Stimulated activated CD8-positive, alpha-beta memory T cell treated with anti-CD3 and anti-CD28 coated beads, Interleukin-15, amount 100 ng/mL, for 48 hours (primary cell): ENCODE measurements around the gene WDR62.
"Not testable (repeated sequence)": the region's sequence is repeated elsewhere in the genome, so short reads cannot be mapped to it uniquely, and the experiment has no call there.

Source experiments
- DNase-seq, 2 donors: peaks; one replicate each; pipeline ENCODE4 v3.0.0-alpha.2; 2020; ENCODE audit warnings: low read depth in 2 of 2

The WDR62 gene

GRCh38 chr19:36032251-36033104 lies 22.2 kb upstream of the WDR62 start, which contains the start of gene CLIP3:
TSS of gene CLIP3 (minus strand) at chr19:36032873. CDS start at chr19:36032357, 516 bp downstream.
- DNase-seq = peak; percentile 31 to 40

GRCh38 chr19:36040495-36040894 lies 14.2 kb upstream of the WDR62 start:
- DNase-seq = no peak

GRCh38 chr19:36041092-36041491 lies 13.6 kb upstream of the WDR62 start:
- DNase-seq = not testable (repeated sequence)

DNA sequence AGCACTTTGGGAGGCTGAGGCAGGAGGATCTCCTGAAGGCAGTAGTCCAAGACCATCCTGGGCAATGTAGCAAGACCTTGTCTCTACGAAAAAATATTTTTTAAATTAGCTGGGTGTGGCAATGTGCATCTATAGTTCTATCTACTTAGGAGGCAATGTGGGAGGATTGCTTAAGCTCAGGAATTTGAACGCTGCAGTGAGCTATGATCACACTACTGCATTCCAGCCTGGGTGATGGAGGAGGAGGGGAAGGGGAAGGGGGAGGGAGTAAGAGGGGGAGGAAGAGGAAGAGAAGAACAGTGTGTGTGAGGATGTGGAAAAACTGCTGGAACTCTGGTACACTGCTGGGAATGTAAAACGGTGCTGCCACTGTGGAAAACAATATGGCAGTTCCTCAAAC lies 12.9 kb upstream of the WDR62 start:
- no peak for DNase-seq

DNA sequence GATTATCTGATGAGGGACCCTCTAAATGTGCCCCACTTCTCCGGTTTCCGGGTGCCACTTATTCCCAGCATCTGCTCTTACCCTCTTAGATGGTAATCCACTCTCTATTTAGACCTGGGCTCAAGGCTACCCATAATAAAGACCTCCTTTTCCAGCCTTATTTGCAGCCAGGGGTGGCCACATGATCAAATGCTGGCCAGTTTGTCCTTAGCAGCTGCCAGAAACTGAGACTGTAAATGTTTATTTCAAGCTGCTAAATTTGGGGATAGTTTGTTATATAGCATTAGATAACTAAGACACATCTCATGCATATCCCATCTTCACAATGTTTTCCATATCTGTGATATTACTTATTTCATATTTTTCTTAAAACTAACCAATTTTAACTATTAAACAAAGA lies 10.7 kb upstream of the WDR62 start:
- DNase-seq = no peak

- DNase-seq = no peak
Observed at GRCh38 chr19:36046443-36047050, 8.2 kb upstream of the WDR62 start.

DNA sequence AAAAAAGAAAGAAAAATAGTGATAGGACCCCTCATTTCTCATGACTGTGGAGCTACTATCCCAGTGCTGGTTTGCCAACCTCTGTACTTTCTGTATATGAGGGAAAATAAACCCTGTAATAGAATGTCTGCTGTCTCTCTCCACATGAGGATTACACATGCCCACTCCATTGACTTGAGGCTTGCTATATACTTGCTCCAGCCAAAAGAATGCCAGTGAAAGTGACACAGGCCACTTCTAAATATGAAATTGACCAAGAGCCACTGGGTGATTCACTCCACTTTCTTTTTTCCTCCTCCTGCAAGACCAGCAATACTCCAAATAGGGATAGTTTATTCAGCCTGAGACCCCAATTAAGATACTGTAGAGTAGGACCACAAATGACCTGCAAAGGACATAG lies 6.9 kb upstream of the WDR62 start:
- no peak for DNase-seq

DNA sequence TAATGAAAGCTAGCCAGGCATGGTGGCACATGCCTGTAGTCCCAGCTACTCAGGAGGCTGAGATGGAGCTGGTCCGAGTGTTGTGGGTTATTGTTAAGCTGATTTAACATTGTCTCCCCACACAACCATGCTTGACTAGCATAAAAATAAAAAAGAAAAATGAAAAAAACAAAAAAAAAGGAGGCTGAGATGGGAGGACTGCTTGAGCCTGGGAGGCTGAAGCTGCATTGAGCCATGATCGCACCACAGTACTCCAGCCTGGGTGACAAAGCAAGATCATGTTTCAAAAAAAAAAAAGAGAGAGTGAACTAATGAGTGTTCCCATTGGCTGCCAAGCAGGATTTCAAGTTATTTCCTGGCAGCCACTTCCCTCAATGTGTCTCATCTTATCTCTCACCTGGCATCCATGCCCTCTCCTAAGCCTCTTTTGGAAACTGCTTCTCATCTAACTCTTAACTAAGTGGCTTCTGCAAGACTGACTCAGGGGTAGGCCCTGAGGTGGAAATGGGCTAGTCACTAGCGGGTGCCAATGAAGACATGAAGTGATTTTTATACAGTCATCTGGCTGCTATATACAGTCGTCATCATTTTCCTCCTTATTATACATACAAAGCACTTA lies 5.5 kb upstream of the WDR62 start:
- no peak for DNase-seq

GRCh38 chr19:36051236-36051635 lies 3.5 kb upstream of the WDR62 start:
- no peak for DNase-seq

DNA sequence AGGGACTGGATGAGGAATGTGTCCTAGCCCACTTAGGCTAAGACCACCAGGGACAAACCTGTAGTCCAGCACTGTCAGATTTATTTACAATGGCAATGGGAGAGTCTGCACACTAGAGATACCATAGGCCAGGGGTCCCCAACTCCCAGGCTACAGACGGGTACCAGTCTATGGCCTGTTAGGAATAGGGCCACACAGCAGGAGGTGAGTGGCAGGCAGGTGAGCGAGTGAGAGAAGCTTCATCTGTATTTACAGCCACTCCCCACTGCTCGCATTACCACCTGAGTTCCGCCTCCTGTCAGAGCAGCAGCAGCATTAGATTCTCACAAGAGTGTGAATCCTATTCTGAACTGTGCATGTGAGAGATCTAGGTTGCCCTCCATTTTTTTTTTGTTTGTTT lies 3.1 kb upstream of the WDR62 start:
- DNase-seq = no peak

DNA sequence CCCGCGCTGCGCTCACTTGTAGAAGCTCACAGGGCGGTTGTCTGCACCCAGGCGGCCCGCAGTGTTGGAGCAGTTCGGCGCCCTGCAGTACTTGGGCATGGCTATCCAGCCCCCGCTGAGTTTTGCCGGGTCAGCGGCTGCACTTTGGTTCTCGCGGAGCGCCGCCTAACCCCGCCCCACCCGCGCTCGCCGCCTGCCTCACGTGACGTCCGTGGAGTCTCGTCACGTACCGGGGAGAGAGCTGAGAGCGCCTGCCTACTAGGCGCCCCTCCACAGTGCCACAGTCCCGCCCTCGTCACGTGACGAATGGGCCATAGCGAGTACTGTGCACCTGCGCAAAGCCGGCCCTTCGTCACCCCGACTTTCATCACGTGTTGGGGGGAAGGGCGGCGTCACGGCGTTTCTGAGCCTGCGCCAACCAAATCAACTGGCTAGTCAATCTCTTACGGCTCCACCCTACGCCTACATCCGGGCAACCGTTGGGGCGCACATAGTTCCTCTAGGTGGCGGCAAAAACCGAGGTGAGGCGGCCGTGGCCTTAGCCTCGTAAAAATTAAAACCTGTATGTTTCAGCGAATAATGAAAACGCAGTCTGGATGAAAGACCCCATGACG lies 471 bp upstream of the WDR62 start, which contains the start of gene THAP8:
Gene THAP8 (minus strand): TSS at position 167 of the 614 bp plus-strand sequence. CDS start 68 bp downstream, at position 99.
- DNase-seq = peak; percentile 100

- DNase-seq = no peak
Observed at GRCh38 chr19:36058481-36059179, 3.9 kb downstream of the WDR62 start.

DNA sequence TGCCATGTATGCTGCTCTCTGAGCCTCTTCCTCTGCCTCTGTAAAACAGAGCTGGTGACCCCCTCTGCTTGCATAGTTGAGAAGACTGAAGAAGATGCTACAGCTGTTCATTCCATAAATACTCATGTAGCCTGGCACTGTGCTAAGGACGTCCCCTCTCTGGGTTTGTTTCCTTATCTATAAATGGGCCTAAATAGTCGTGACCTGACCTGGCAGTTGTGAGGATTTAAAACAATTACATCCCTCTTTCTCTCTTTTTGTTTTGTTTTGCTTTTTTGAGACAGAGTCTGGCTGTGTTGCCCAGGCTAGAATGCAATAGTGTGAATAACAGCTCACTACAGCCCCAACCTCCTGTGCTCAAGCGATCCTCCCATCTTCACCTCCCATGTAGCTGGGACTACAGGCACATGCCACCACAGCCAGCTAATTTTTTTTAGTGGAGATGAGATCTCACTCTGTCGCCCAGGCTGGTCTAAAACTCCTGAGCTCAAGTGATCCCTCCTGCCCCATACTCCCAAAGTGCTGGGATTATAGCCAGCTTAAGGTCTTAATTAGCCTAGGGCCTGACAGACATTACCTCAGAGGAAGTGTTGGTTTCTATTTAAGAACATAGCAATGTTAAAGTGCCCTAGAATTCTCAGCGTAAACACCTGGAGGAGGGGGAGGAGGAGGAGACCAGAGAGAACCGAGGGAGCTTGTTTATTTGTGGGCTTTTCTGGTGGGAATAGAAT lies 4.6 kb downstream of the WDR62 start:
- no peak for DNase-seq

GRCh38 chr19:36060430-36060829 lies 5.7 kb downstream of the WDR62 start:
- no peak for DNase-seq

DNA sequence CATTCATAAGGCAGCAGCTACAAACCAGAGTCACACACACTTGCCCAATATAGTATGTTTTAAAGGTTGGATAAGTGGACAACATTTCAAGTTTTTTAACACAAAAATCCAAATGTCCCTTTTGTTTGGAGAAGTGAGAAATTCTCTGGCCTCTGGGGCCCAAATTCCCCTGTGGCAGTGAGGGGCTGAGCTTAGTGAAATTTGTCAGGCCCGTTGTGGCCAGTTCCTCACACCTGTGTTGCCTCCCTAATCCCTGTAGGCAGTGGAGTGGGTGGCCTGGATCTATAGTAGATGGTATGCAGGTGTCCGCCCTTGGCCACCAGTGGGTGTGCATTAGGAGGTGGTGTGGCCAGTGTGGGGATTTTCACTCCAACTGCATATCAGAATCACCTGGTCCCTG lies 6.7 kb downstream of the WDR62 start:
- no peak for DNase-seq

- DNase-seq = no peak
Observed at GRCh38 chr19:36064826-36065225, 10.1 kb downstream of the WDR62 start.

- no peak for DNase-seq
Observed at GRCh38 chr19:36067681-36068080, 13.0 kb downstream of the WDR62 start.

DNA sequence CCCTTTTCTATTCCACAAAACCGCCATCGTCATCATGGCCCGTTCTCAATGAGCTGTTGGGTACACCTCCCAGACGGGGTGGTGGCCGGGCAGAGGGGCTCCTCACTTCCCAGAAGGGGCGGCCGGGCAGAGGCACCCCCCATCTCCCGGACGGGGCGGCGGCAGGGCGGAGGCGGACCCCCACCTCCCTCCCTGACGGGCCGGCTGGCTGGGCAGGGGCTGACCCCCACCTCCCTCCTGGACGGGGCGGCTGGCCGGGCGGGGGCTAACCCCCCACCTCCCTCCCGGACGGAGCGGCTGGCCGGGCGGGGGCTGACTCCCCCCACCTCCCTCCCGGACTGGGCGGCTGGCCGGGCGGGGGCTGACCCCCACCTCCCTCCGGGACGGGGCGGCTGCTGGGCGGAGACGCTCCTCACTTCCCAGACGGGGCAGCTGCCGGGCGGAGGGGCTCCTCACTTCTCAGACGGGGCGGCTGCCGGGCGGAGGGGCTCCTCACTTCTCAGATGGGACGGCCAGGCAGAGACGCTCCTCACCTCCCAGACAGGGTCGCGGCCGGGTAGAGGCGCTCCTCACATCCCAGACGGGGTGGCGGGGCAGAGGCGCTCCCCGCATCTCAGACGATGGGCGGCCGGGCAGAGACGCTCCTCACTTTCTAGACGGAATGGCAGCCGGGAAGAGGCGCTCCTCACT lies 14.3 kb downstream of the WDR62 start:
- not testable (repeated sequence) for DNase-seq

GRCh38 chr19:36072081-36072480 lies 17.4 kb downstream of the WDR62 start:
- no peak for DNase-seq

DNA sequence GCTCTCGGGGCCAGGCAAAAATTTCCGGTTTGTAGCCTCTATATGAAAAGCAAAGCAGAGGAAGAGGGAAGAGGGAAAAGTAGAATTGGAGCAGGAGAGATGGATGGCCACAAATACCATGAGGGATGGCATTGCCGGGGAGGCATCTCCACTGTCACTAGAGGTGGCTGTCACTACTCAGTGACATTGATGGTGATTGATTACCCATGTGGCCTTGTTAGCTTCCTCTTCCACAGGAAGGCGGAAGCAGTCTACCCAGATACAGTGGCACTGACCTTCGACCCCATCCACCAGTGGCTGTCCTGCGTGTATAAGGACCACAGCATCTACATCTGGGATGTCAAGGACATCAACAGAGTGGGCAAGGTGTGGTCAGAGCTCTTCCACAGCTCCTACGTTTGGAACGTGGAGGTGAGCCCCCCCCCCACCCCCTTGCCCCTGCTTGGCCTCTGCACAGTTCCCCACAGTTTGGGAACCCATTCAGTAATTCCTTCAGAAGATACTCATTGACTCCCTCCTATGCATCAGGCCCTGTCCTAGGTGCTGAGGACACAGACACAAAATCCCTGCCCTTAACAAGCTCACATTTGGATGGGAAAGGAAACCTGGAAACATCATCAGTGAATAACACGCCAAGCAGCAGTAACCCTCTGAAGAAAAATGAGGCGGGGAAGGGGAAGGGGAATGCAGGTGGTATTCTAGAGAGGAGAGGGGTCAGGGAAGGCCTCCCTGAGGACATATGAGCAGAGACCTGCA lies 18.6 kb downstream of the WDR62 start:
- DNase-seq = no peak
